GM12891 (cell line): ENCODE data around the gene ALG9.

ENCODE experiments used
- POLR2A ChIP-seq: IDR thresholded peaks from 2 replicates; pipeline ENCODE4 v1.6.1; 2011; ENCODE audit warnings: low read depth, low read length, control low read depth
- POLR2AphosphoS5 ChIP-seq: IDR thresholded peaks from 2 replicates; pipeline ENCODE4 v1.6.1; 2011; ENCODE audit warnings: low read depth, low read length, control low read depth

GRCh38 chr11:111765984-111766833 lies 105.2 kb downstream of the ALG9 start, which contains the start of gene PPP2R1B:
- TF ChIP-seq POLR2A (no peak), POLR2AphosphoS5 (no peak)
